ENCODE measurements around the gene KRTAP4-16.

DNA sequence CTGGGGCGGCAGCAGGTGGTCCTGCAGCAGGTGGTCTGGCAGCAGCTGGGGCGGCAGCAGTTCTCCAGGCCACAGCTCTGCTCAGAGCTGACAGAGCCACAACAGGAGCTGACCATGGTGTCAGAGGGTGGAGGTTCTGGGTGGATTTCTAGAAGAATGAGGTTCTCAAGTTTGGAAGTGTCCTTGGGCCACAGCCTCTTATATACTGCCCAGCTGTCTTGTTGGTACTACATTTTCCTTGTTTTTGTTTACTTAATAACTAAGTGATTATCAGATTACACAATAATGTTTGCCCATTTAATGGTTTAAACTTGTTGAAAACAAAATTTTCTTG, 47.6 kb upstream of the KRTAP4-16 start, which contains the start of gene KRTAP4-5:
- TF ChIP-seq, protein P1, sequence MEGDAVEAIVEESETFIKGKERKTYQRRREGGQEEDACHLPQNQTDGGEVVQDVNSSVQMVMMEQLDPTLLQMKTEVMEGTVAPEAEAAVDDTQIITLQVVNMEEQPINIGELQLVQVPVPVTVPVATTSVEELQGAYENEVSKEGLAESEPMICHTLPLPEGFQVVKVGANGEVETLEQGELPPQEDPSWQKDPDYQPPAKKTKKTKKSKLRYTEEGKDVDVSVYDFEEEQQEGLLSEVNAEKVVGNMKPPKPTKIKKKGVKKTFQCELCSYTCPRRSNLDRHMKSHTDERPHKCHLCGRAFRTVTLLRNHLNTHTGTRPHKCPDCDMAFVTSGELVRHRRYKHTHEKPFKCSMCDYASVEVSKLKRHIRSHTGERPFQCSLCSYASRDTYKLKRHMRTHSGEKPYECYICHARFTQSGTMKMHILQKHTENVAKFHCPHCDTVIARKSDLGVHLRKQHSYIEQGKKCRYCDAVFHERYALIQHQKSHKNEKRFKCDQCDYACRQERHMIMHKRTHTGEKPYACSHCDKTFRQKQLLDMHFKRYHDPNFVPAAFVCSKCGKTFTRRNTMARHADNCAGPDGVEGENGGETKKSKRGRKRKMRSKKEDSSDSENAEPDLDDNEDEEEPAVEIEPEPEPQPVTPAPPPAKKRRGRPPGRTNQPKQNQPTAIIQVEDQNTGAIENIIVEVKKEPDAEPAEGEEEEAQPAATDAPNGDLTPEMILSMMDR (IDR thresholded peaks at IDR 0.05), result no peak
- TF ChIP-seq POLR2A (IDR thresholded peaks at IDR 0.05), result no peak
- TF ChIP-seq POLR2AphosphoS5 (IDR thresholded peaks at IDR 0.05), result no peak
